ENCODE data around the gene CNTN5.

Gene CNTN5

GRCh38 chr11:99037057-99037456 lies 16.3 kb downstream of the CNTN5 start:
- WGBS (ENCODE audit: extremely low coverage, insufficient coverage, insufficient read length): no CpG with 5 or more reads among the region's 1 CpG

GRCh38 chr11:99063331-99063730 lies 42.6 kb downstream of the CNTN5 start:
- no peak overlapping the region for H3K18ac ChIP-seq (ENCODE audit: low read length)
- H3K4me2 ChIP-seq (ENCODE audit: low read length): no peak overlapping the region
- no peaks in the 10 kb centered on the region for H3K4me1 ChIP-seq (ENCODE audit: control insufficient read depth in 1 of 2, insufficient read depth in 2 of 2, low read length in 2 of 2)
- no peak overlapping the region for H3K4me3 ChIP-seq (ENCODE audit: low read depth, low read length)
- H4K12ac ChIP-seq (ENCODE audit: low read depth, low read length): no peak overlapping the region
- WGBS (ENCODE audit: extremely low coverage, insufficient coverage, insufficient read length): no CpG with 5 or more reads among the region's 1 CpG
- H2BK120ac ChIP-seq (ENCODE audit: insufficient read depth, low read length, poor library complexity): no peak overlapping the region
- no peak overlapping the region for H3K9ac ChIP-seq (ENCODE audit: low read length)
- no peak overlapping the region for H4K91ac ChIP-seq (ENCODE audit: low read depth, low read length)
- H3K27me3 ChIP-seq (ENCODE audit: insufficient read depth, low read length): no peaks in the 10 kb centered on the region
- no peak overlapping the region for H3K23ac ChIP-seq (ENCODE audit: low read length)
- no peaks in the 10 kb centered on the region for H3K79me1 ChIP-seq (ENCODE audit: low read length)
- no peak for DNase-seq
- H3K4ac ChIP-seq (ENCODE audit: low read depth, low read length): no peak overlapping the region
- H3K79me2 ChIP-seq (ENCODE audit: control insufficient read depth, insufficient read depth, low read length, poor library complexity): no peaks in the 10 kb centered on the region
- H4K8ac ChIP-seq (ENCODE audit: low read depth, low read length): no peak overlapping the region
- H3K27ac ChIP-seq (ENCODE audit: low read depth, low read length): no peak overlapping the region
- H2AFZ ChIP-seq (ENCODE audit: insufficient read depth, low read length, poor library complexity): no peak overlapping the region
- no peaks in the 10 kb centered on the region for H3K36me3 ChIP-seq (ENCODE audit: control insufficient read depth in 1 of 2, insufficient read depth in 2 of 2, low read length in 2 of 2)
- no peak overlapping the region for H2BK12ac ChIP-seq (ENCODE audit: low read length)
- no peaks in the 10 kb centered on the region for H3K9me3 ChIP-seq (ENCODE audit: insufficient read depth, low read depth, low read length)
- no peak overlapping the region for H3K14ac ChIP-seq (ENCODE audit: low read length)
- no peak overlapping the region for H2AK5ac ChIP-seq (ENCODE audit: low read length)
- no peak overlapping the region for H2BK5ac ChIP-seq (ENCODE audit: low read depth, low read length, poor library complexity)

More at GRCh38 chr11:99037057-99037456, 16.3 kb downstream of the CNTN5 start:
- H4K8ac ChIP-seq (ENCODE audit: low read depth, low read length): no peak overlapping the region
- H3K4me3 ChIP-seq (ENCODE audit: low read depth, low read length): no peak overlapping the region
- no peak overlapping the region for H4K91ac ChIP-seq (ENCODE audit: low read depth, low read length)
- no peak overlapping the region for H3K4me2 ChIP-seq (ENCODE audit: low read length)
- H2AK5ac ChIP-seq (ENCODE audit: low read length): no peak overlapping the region
- H3K18ac ChIP-seq (ENCODE audit: low read length): no peak overlapping the region
- H3K4ac ChIP-seq (ENCODE audit: low read depth, low read length): no peak overlapping the region
- no peak overlapping the region for H3K14ac ChIP-seq (ENCODE audit: low read length)
- no peak overlapping the region for H3K27ac ChIP-seq (ENCODE audit: low read depth, low read length)
- H3K79me1 ChIP-seq (ENCODE audit: low read length): no peaks in the 10 kb centered on the region
- no peaks in the 10 kb centered on the region for H3K79me2 ChIP-seq (ENCODE audit: control insufficient read depth, insufficient read depth, low read length, poor library complexity)
- H3K4me1 ChIP-seq (ENCODE audit: control insufficient read depth in 1 of 2, insufficient read depth in 2 of 2, low read length in 2 of 2): no peaks in the 10 kb centered on the region
- H3K36me3 ChIP-seq (ENCODE audit: control insufficient read depth in 1 of 2, insufficient read depth in 2 of 2, low read length in 2 of 2): no peaks in the 10 kb centered on the region
- no peak overlapping the region for H2BK12ac ChIP-seq (ENCODE audit: low read length)
- no peaks in the 10 kb centered on the region for H3K9me3 ChIP-seq (ENCODE audit: insufficient read depth, low read depth, low read length)
- no peak for DNase-seq
- H3K9ac ChIP-seq (ENCODE audit: low read length): no peak overlapping the region
- no peak overlapping the region for H3K23ac ChIP-seq (ENCODE audit: low read length)
- no peak overlapping the region for H2BK120ac ChIP-seq (ENCODE audit: insufficient read depth, low read length, poor library complexity)
- no peak overlapping the region for H4K12ac ChIP-seq (ENCODE audit: low read depth, low read length)
- no peak overlapping the region for H2BK5ac ChIP-seq (ENCODE audit: low read depth, low read length, poor library complexity)
- H2AFZ ChIP-seq (ENCODE audit: insufficient read depth, low read length, poor library complexity): no peak overlapping the region
- no peaks in the 10 kb centered on the region for H3K27me3 ChIP-seq (ENCODE audit: insufficient read depth, low read length)

DNA sequence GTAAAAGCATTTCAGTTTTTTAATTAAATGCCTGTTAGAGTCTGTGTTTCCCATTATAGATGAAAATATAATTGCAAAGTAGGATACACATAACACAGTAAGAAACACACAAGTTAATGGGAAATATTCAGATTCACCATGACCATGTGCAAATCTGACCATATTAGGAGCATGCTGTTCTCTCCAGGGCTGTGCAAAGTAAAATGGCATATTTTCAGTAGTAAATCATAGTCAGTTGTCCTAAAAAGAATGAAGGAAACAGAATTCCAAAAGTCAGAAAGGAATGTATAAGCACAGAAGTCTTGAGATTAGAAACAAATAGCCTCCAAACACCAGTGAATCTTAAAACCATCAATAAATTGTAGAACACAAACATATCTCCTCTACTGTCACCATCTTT lies 44.4 kb downstream of the CNTN5 start:
- Histone ChIP-seq H3K27ac (ENCODE audit: low read depth, low read length) (no peak overlapping the region), H2BK120ac (ENCODE audit: insufficient read depth, low read length, poor library complexity) (no peak overlapping the region), H3K23ac (ENCODE audit: low read length) (no peak overlapping the region), H3K4me1 (ENCODE audit: control insufficient read depth in 1 of 2, insufficient read depth in 2 of 2, low read length in 2 of 2) (no peaks in the 10 kb centered on the region), H2BK5ac (ENCODE audit: low read depth, low read length, poor library complexity) (no peak overlapping the region), H3K4ac (ENCODE audit: low read depth, low read length) (no peak overlapping the region), H3K79me1 (ENCODE audit: low read length) (no peaks in the 10 kb centered on the region), H3K27me3 (ENCODE audit: insufficient read depth, low read length) (no peaks in the 10 kb centered on the region), H3K4me3 (ENCODE audit: low read depth, low read length) (no peak overlapping the region), H3K18ac (ENCODE audit: low read length) (no peak overlapping the region), H2AK5ac (ENCODE audit: low read length) (no peak overlapping the region), H3K36me3 (ENCODE audit: control insufficient read depth in 1 of 2, insufficient read depth in 2 of 2, low read length in 2 of 2) (no peaks in the 10 kb centered on the region), H3K4me2 (ENCODE audit: low read length) (no peak overlapping the region), H3K79me2 (ENCODE audit: control insufficient read depth, insufficient read depth, low read length, poor library complexity) (no peaks in the 10 kb centered on the region), H4K8ac (ENCODE audit: low read depth, low read length) (no peak overlapping the region), H2AFZ (ENCODE audit: insufficient read depth, low read length, poor library complexity) (no peak overlapping the region), H2BK12ac (ENCODE audit: low read length) (no peak overlapping the region), H4K91ac (ENCODE audit: low read depth, low read length) (no peak overlapping the region), H3K9ac (ENCODE audit: low read length) (no peak overlapping the region), H3K14ac (ENCODE audit: low read length) (no peak overlapping the region), H3K9me3 (ENCODE audit: insufficient read depth, low read depth, low read length) (no peaks in the 10 kb centered on the region), H4K12ac (ENCODE audit: low read depth, low read length) (no peak overlapping the region)
- no peak for DNase-seq

- Histone ChIP-seq H3K4ac (ENCODE audit: low read depth, low read length) (no peak overlapping the region), H3K27ac (ENCODE audit: low read depth, low read length) (no peak overlapping the region), H3K14ac (ENCODE audit: low read length) (no peak overlapping the region), H3K79me1 (ENCODE audit: low read length) (no peaks in the 10 kb centered on the region), H4K8ac (ENCODE audit: low read depth, low read length) (no peak overlapping the region), H2BK120ac (ENCODE audit: insufficient read depth, low read length, poor library complexity) (no peak overlapping the region), H3K36me3 (ENCODE audit: control insufficient read depth in 1 of 2, insufficient read depth in 2 of 2, low read length in 2 of 2) (no peaks in the 10 kb centered on the region), H3K9me3 (ENCODE audit: insufficient read depth, low read depth, low read length) (no peaks in the 10 kb centered on the region), H3K4me2 (ENCODE audit: low read length) (no peak overlapping the region), H3K79me2 (ENCODE audit: control insufficient read depth, insufficient read depth, low read length, poor library complexity) (no peaks in the 10 kb centered on the region), H3K18ac (ENCODE audit: low read length) (no peak overlapping the region), H2BK5ac (ENCODE audit: low read depth, low read length, poor library complexity) (no peak overlapping the region), H2BK12ac (ENCODE audit: low read length) (no peak overlapping the region), H3K4me1 (ENCODE audit: control insufficient read depth in 1 of 2, insufficient read depth in 2 of 2, low read length in 2 of 2) (no peaks in the 10 kb centered on the region), H4K12ac (ENCODE audit: low read depth, low read length) (no peak overlapping the region), H4K91ac (ENCODE audit: low read depth, low read length) (no peak overlapping the region), H2AK5ac (ENCODE audit: low read length) (no peak overlapping the region), H3K23ac (ENCODE audit: low read length) (no peak overlapping the region), H3K27me3 (ENCODE audit: insufficient read depth, low read length) (no peaks in the 10 kb centered on the region), H3K9ac (ENCODE audit: low read length) (no peak overlapping the region), H3K4me3 (ENCODE audit: low read depth, low read length) (no peak overlapping the region), H2AFZ (ENCODE audit: insufficient read depth, low read length, poor library complexity) (no peak overlapping the region)
- DNase-seq: no peak
- no CpG with 5 or more reads among the region's 2 CpGs for WGBS (ENCODE audit: extremely low coverage, insufficient coverage, insufficient read length)
These were observed 46.0 kb downstream of the CNTN5 start for GRCh38 chr11:99066618-99067317.
